ENCODE measurements around the gene PKIB.

DNA sequence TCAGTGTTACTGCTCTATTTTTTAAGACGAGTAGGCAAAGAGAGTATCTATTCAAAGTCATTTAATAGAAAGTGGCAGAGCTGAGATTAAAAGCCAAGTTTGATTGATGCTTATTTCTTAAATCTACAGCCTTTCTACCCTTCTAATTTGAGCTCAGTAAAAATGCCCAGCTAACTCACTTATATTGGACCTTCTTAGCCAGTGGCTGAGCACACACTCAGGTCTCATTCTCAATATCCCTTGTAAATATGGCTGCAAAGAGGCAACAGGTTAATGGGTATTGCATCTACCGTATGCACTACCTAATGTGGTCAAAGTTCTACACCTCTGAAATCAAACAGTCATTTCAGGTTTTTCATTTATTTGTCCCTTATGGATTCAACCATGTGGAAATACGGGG, 6.7 kb downstream of the PKIB start:
- TF ChIP-seq POLR2A (IDR thresholded peaks at IDR 0.05; ENCODE audit: low read length) (no peak), GATA1 (IDR thresholded peaks at IDR 0.05; ENCODE audit: low read depth, low read length) (no peak)

All from erythroblast (primary cell).